Liver (tissue), 9 donors: Measurements from ENCODE around the gene PAPOLG. TPM values are rescaled to one million over a fixed set of nuclear protein-coding genes. Genes with fewer than 3 reads are reported as not detected.
A peak's percentile ranks its signal among the peaks of the same experiment; 100 is the strongest.

Experiments used
- DNase-seq: peaks from one replicate; pipeline ENCODE4 v3.0.0-alpha.2; 2017; ENCODE audit warnings: low spot score
- H3K27ac ChIP-seq, 2 donors: one replicate each; pipeline ENCODE4 v1.7.0; 2013; ENCODE audit warnings: inconsistent platforms in 2 of 2, low read length in 2 of 2, control low read depth in 1 of 2, low read depth in 1 of 2, mild to moderate bottlenecking in 1 of 2
- H3K27me3 ChIP-seq, 4 donors: one replicate each; pipeline versions ENCODE4 v1.6.1 to v1.7.0; 2013; ENCODE audit warnings: low read length in 3 of 4, inconsistent platforms in 1 of 4, mild to moderate bottlenecking in 1 of 4, moderate library complexity in 1 of 4; ENCODE audit not compliant: control insufficient read depth in 4 of 4, insufficient read depth in 4 of 4
- H3K36me3 ChIP-seq, 4 donors: one replicate each; pipeline versions ENCODE4 v1.6.1 to v1.7.0; 2013; ENCODE audit warnings: low read length in 3 of 4, mild to moderate bottlenecking in 3 of 4, low read depth in 1 of 4, moderate library complexity in 1 of 4; ENCODE audit not compliant: control insufficient read depth in 4 of 4, insufficient read depth in 3 of 4
- H3K4me1 ChIP-seq, 4 donors: one replicate each; pipeline versions ENCODE4 v1.6.1 to v1.7.0; 2013; ENCODE audit warnings: low read length in 3 of 4, mild to moderate bottlenecking in 3 of 4, moderate library complexity in 1 of 4; ENCODE audit not compliant: control insufficient read depth in 4 of 4, insufficient read depth in 4 of 4
- H3K4me3 ChIP-seq, 3 donors: one replicate each; pipeline versions ENCODE4 v1.6.1 to v1.7.0; 2013; ENCODE audit warnings: low read length in 3 of 3, control low read depth in 1 of 3, low read depth in 1 of 3, mild to moderate bottlenecking in 1 of 3
- H3K9ac ChIP-seq, 2 donors: one replicate each; pipeline ENCODE4 v1.7.0; 2013; ENCODE audit warnings: low read length in 2 of 2, mild to moderate bottlenecking in 2 of 2, moderate library complexity in 2 of 2, control low read depth in 1 of 2, low read depth in 1 of 2
- H3K9me3 ChIP-seq, 4 donors: one replicate each; pipeline versions ENCODE4 v1.6.1 to v1.7.0; 2013; ENCODE audit warnings: low read length in 3 of 4; ENCODE audit not compliant: control insufficient read depth in 4 of 4
- CTCF ChIP-seq: fragments of 150-350 bp; IDR thresholded peaks from 2 replicates; pipeline ENCODE4 v1.5.1; 2017; ENCODE audit warnings: improper control_type of control experiment, low read depth, low read length; ENCODE audit not compliant: missing input control
- EGR1 ChIP-seq, 2 donors: IDR thresholded peaks; 2 replicates each; pipeline ENCODE4 v1.6.1; 2016 to 2018; ENCODE audit warnings: antibody characterized with exemption in 2 of 2, low read depth in 2 of 2
- MAX ChIP-seq: IDR thresholded peaks from 2 replicates; pipeline ENCODE4 v1.6.1; 2016; ENCODE audit warnings: antibody characterized with exemption
- RAD21 ChIP-seq, 2 donors: IDR thresholded peaks; 2 replicates each; pipeline ENCODE4 v1.6.1; 2016; ENCODE audit warnings: antibody characterized with exemption in 2 of 2, mild to moderate bottlenecking in 2 of 2
- REST ChIP-seq: IDR thresholded peaks from 2 replicates; pipeline ENCODE4 v1.6.1; 2016; ENCODE audit warnings: antibody characterized with exemption, mild to moderate bottlenecking
- RXRA ChIP-seq, 2 donors: IDR thresholded peaks; 2 replicates each; pipeline ENCODE4 v1.6.1; 2017 to 2018; ENCODE audit warnings: antibody characterized with exemption in 2 of 2, mild to moderate bottlenecking in 1 of 2
- SP1 ChIP-seq: IDR thresholded peaks from 2 replicates; pipeline ENCODE4 v1.6.1; 2018; ENCODE audit warnings: antibody characterized with exemption, mild to moderate bottlenecking
- YY1 ChIP-seq: IDR thresholded peaks from 2 replicates; pipeline ENCODE4 v1.6.1; 2016; ENCODE audit warnings: antibody characterized with exemption, mild to moderate bottlenecking
- ZBTB33 ChIP-seq: IDR thresholded peaks from 2 replicates; pipeline ENCODE4 v1.6.1; 2016; ENCODE audit warnings: antibody characterized with exemption
- WGBS: extraction: QIAGEN DNeasy Blood & Tissue Kit; methylation state at CpG from one replicate; pipeline ENCODE4 v1.1.7; 2013; 5-methylcytosine and 5-hydroxymethylcytosine counted together
- polyA plus RNA-seq, 2 donors: library from polyadenylated mRNA; stranded (reverse) in 1 of 2; unstranded in 1 of 2; fragments of 200-250 nt in 1 of 2; fragments of >200 nt in 1 of 2; fragmentation: Nextera tagmentation in 1 of 2; extraction: Ambion mirVana in 1 of 2; gene quantifications; one replicate each; pipeline versions ENCODE4 v1.2.1 to v1.2.3, GENCODE V29; 2013 to 2015
- total RNA-seq, 2 donors: library from RNA; depleted of rRNA; stranded (reverse); fragments of >200 nt; gene quantifications; one replicate each; pipeline ENCODE4 v1.2.3, GENCODE V29; 2014
- donor health status: healthy.
- donor health status: healthy.
- donor health status: healthy.
- donor health status: healthy.
- donor health status: healthy.

The PAPOLG gene
- total RNA-seq = 1 to 10 TPM; 5.0 to 7.7 TPM
- polyA plus RNA-seq = 1 to 10 TPM; 1.8 to 2.1 TPM

GRCh38 chr2:60756097-60757087 is at the start of gene PAPOLG:
Gene PAPOLG, plus strand, starts transcription at chr2:60756268. Its CDS starts 211 bp downstream, at chr2:60756479.
- DNase-seq = peak; percentile 97
- Histone ChIP-seq H3K4me3 (peak within 1 kb of the TSS; percentile 79 to 98 (median 84)), H3K9ac (peak within 1 kb of the TSS; percentile 88 to 93), H3K4me1 (peaks cover 3 to 14% (median 7%) of the 10 kb centered on the region in 4 donors), H3K27me3 (no peaks in the 10 kb centered on the region), H3K36me3 (peaks cover 0 to 10% (median 8%) of the 10 kb centered on the region in 4 donors), H3K27ac (peak within 1 kb of the TSS; percentile 84 to 91), H3K9me3 (no peaks in the 10 kb centered on the region)
- peak; percentile 5 to 16 for TF ChIP-seq RXRA (IDR thresholded peaks at IDR 0.05)
- TF ChIP-seq YY1 = peak; percentile 98
- TF ChIP-seq RAD21 (IDR thresholded peaks at IDR 0.05) = no peak
- peak; percentile 52 for TF ChIP-seq SP1
- WGBS = under 1% methylated on average over 58 of the region's 58 CpGs

GRCh38 chr2:60707750-60708371 is 48.2 kb upstream of the PAPOLG start:
- no peaks in the 10 kb centered on the region for H3K27me3 ChIP-seq
- WGBS = 49% methylated on average over 11 of the region's 11 CpGs
- no peak overlapping the region for H3K9ac ChIP-seq
- DNase-seq = no peak
- H3K36me3 ChIP-seq = no peaks in the 10 kb centered on the region
- TF ChIP-seq EGR1 (IDR thresholded peaks at IDR 0.05; ENCODE audit: low read depth in 2 of 2) (no peak), YY1 (no peak), CTCF (peak; percentile 58), RAD21 (IDR thresholded peaks at IDR 0.05) (peak; percentile 78 to 79), ZBTB33 (no peak)
- no peaks in the 10 kb centered on the region for H3K9me3 ChIP-seq
- no peak overlapping the region for H3K27ac ChIP-seq
- H3K4me3 ChIP-seq = no peak overlapping the region
- H3K4me1 ChIP-seq = no peaks in the 10 kb centered on the region

- 91% methylated on average over 7 of the region's 7 CpGs for whole genome bisulfite sequencing
- no peak overlapping the region for H3K9ac ChIP-seq
- no peak overlapping the region for H3K27ac ChIP-seq
- no peak for DNase-seq
- H3K4me1 ChIP-seq = no peaks in the 10 kb centered on the region
- no peak overlapping the region for H3K4me3 ChIP-seq
- no peaks in the 10 kb centered on the region for H3K9me3 ChIP-seq
- H3K27me3 ChIP-seq = no peaks in the 10 kb centered on the region
- no peaks in the 10 kb centered on the region for H3K36me3 ChIP-seq
- TF ChIP-seq MAX (no peak), ZBTB33 (no peak), REST (no peak), CTCF (no peak)
These were observed 47.3 kb upstream of the PAPOLG start for GRCh38 chr2:60708630-60709320.
